ENCODE measurements around the gene COX8A.
"Not testable (repeated sequence)": the region's sequence is repeated elsewhere in the genome, so short reads cannot be mapped to it uniquely, and the experiment has no call there.

COX8A gene

DNA sequence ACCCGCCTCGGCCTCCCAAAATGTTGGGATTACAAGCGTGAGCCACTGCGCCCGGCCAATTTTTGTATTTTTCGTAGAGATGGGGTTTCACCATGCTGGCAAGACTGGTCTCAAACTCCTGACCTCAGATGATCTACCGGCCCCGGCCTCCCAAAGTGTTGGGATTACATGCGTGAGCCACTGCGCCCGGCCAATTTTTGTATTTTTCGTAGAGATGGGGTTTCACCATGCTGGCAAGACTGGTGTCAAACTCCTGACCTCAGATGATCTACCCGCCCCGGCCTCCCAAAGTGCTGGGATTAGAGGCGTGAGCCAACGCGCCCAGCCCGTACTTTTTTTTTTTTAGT, 535 bp upstream of the COX8A start:
- not testable (repeated sequence) for H3K27ac ChIP-seq (ENCODE audit: low read depth, low read length); H3K27me3 ChIP-seq (ENCODE audit: insufficient read depth, low read length); H3K4me3 ChIP-seq (ENCODE audit: low read length); H3K9ac ChIP-seq (ENCODE audit: low read depth, low read length); H3K9me3 ChIP-seq (ENCODE audit: insufficient read depth, low read depth, low read length); H3K36me3 ChIP-seq (ENCODE audit: insufficient read depth, low read length)
- 77% methylated on average over 18 of the region's 18 CpGs for WGBS
- peaks cover 14% of the 10 kb centered on the region for H3K4me1 ChIP-seq (ENCODE audit: insufficient read depth, low read length)

DNA sequence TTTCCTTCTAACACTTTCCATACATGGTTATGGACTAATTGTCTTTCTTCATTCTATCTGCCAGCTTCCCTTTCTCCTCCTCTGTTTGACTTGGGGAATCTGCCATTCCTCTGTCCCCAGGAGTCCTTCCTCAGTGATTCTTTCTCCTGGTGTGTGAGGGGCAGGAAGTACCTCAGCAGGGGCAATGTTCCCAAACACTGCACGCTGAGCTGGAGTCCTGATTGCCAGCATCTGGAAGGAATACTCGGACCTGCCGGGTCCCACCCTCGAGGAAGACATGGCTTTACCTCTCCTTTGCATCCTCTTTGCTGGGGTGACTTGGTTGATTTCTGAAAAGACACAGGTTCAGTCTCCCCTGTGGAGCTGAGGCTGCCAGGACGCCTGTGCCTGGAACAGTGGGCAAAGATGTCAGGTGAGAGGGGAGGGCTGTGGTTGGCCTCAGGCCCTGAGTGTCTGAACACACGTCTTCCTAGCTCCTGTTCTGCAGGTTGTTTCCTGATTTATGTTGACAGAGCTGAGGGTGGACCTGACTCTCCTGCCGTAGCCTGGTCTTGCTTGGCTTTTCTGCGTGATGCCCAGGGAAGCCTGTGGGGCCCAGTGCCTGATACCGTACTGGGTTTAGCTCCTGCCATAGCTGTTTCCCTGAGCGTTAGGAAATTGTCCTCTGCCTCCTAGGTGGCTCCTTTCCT, 4.3 kb downstream of the COX8A start:
- Histone ChIP-seq H3K9ac (ENCODE audit: low read depth, low read length) (peak overlapping the region; percentile 49; the same call in 1 of the 2 replicates), H3K4me1 (ENCODE audit: insufficient read depth, low read length) (peaks cover 20% of the 10 kb centered on the region), H3K4me3 (ENCODE audit: low read length) (no peak overlapping the region), H3K27ac (ENCODE audit: low read depth, low read length) (peak overlapping the region; percentile 79), H3K27me3 (ENCODE audit: insufficient read depth, low read length) (no peaks in the 10 kb centered on the region), H3K36me3 (ENCODE audit: insufficient read depth, low read length) (peaks cover 8% of the 10 kb centered on the region; the same call in 1 of the 2 replicates), H3K9me3 (ENCODE audit: insufficient read depth, low read depth, low read length) (no peaks in the 10 kb centered on the region)
- 60% methylated on average over 10 of the region's 10 CpGs for WGBS

DNA sequence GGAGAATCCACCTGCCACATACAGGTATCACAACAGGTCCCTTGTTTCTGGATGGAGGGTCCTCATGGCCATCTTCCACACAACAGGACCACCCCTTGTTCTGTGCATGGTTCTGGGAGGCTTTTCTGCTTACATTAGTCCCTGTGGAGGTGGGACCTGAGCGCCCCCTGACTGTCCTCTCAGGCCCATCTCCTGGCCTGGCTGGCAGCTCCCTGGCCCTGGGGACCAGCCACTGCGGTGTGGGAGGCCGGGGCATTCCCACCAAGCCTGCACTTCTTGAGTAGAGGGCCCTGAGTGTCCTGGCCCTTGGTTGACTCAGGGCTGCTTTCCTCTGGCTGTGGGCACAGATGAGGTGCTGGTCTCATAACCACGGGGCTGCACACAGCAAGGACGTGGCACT, 5.0 kb downstream of the COX8A start:
- H3K27ac ChIP-seq (ENCODE audit: low read depth, low read length), result no peak overlapping the region
- no peak overlapping the region for H3K4me3 ChIP-seq (ENCODE audit: low read length)
- H3K9ac ChIP-seq (ENCODE audit: low read depth, low read length), result no peak overlapping the region
- H3K27me3 ChIP-seq (ENCODE audit: insufficient read depth, low read length), result no peaks in the 10 kb centered on the region
- peaks cover 8% of the 10 kb centered on the region; the same call in 1 of the 2 replicates for H3K36me3 ChIP-seq (ENCODE audit: insufficient read depth, low read length)
- no peaks in the 10 kb centered on the region for H3K9me3 ChIP-seq (ENCODE audit: insufficient read depth, low read depth, low read length)
- 88% methylated on average over 5 of the region's 5 CpGs for WGBS
- peaks cover 20% of the 10 kb centered on the region for H3K4me1 ChIP-seq (ENCODE audit: insufficient read depth, low read length)

DNA sequence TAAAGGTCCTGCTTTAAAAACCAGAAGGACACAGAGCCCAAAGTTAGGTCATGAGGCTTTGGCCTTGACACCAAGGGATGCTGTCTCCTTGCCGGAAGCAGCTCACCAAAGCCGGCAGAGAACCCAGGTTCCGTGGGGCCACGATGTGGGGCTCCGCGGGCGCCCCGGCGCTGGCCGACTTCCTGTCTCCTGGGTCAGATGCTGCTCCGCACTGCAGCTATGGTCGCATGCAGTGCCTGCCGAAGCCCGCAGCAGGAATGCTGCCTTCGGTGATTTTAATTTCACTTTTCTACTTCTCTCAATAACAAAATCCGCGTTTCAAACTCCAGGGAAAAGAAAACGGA, 11.4 kb downstream of the COX8A start:
- peaks cover 27% of the 10 kb centered on the region for H3K36me3 ChIP-seq (ENCODE audit: insufficient read depth, low read length)
- 0 out of 2 replicates have a peak, but pooled peaks cover 5% of the 10 kb centered on the region for H3K4me1 ChIP-seq (ENCODE audit: insufficient read depth, low read length)
- H3K9ac ChIP-seq (ENCODE audit: low read depth, low read length), result peak overlapping the region; percentile 97
- WGBS, result 20% methylated on average over 18 of the region's 18 CpGs
- H3K9me3 ChIP-seq (ENCODE audit: insufficient read depth, low read depth, low read length), result no peaks in the 10 kb centered on the region
- peak overlapping the region; percentile 93 for H3K4me3 ChIP-seq (ENCODE audit: low read length)
- H3K27ac ChIP-seq (ENCODE audit: low read depth, low read length), result peak overlapping the region; percentile 99
- no peaks in the 10 kb centered on the region for H3K27me3 ChIP-seq (ENCODE audit: insufficient read depth, low read length)

DNA sequence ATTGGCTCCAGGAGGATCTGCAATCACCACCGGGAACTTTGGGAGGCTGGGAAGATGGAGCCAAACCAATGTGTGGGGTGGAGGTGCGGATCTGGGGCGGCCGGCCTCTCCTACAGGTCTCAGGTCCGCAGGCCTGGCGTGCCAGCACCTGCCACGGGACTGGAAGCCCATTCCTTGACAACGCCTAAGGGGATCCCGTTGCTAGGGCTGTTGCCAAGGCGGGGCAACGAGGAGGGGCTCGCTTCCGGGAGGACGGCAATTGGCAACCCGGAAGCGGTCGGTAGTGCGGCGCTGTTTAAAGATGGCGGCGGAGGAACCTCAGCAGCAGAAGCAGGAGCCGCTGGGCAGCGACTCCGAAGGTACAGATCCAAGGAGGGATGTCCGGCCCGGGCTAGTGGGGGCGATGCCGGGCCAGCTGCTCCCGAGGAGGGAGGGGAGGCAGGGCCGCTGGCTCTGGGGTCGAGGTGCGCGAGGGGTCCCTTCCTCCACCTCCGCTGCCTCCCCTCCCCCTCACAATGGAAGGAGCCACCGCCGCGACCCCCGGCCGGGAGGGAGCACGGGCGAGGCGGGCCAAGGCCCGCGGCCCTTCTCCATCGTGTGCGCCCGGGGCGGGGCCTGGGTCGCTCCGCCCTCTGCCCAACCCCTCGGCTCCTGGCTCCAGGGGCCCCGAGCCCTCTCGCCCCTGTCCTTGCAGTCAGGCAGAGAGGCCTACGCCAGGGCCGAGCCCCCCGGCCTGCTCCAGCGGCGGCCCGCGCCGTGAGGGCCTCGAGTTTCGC, 11.9 kb downstream of the COX8A start, which contains the start of gene OTUB1:
Gene OTUB1 (plus strand): TSS at position 283 of the 776 bp plus-strand sequence. CDS start 19 bp downstream, at position 302.
- peaks cover 32% of the 10 kb centered on the region for H3K36me3 ChIP-seq (ENCODE audit: insufficient read depth, low read length)
- no peaks in the 10 kb centered on the region for H3K9me3 ChIP-seq (ENCODE audit: insufficient read depth, low read depth, low read length)
- peak within 1 kb of the TSS; percentile 97 for H3K9ac ChIP-seq (ENCODE audit: low read depth, low read length)
- under 1% methylated on average over 63 of the region's 63 CpGs for WGBS
- no peaks in the 10 kb centered on the region for H3K27me3 ChIP-seq (ENCODE audit: insufficient read depth, low read length)
- H3K4me3 ChIP-seq (ENCODE audit: low read length), result peak within 1 kb of the TSS; percentile 93
- H3K27ac ChIP-seq (ENCODE audit: low read depth, low read length), result peak within 1 kb of the TSS; percentile 99
- H3K4me1 ChIP-seq (ENCODE audit: insufficient read depth, low read length), result 0 out of 2 replicates have a peak, but pooled peaks cover 5% of the 10 kb centered on the region

DNA sequence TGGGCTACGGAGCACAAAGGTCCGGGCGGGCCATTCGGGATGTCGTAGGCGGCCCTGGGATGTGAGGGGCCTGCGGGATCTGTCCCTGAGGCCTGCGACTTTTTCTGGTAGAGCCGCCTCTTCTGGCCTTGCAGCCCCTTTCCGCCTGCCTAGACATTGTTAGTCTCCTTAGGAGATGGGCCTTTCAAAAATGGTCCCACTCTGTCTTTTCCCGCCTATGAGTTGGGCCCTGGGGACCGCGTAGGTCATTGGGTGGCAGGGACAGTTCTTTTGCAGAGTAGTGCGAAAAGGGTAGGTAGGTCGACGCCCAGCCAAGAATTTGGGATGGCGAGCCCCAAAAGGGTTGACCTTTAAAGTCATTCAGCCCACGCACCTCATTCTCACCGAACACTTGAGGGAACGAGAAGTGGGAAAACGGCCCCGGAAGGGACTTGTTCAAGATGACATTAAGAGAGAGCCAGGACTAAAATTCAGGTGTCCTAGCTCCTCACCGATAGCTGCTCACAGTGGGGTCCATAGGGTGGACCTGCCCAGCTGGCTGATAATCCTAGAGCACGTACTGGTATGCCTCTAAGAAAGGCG, 12.6 kb downstream of the COX8A start:
- Histone ChIP-seq H3K9me3 (ENCODE audit: insufficient read depth, low read depth, low read length) (no peaks in the 10 kb centered on the region), H3K9ac (ENCODE audit: low read depth, low read length) (peak overlapping the region; percentile 97), H3K27ac (ENCODE audit: low read depth, low read length) (peak overlapping the region; percentile 99), H3K4me3 (ENCODE audit: low read length) (peak overlapping the region; percentile 93), H3K27me3 (ENCODE audit: insufficient read depth, low read length) (no peaks in the 10 kb centered on the region), H3K36me3 (ENCODE audit: insufficient read depth, low read length) (peaks cover 35% of the 10 kb centered on the region), H3K4me1 (ENCODE audit: insufficient read depth, low read length) (0 out of 2 replicates have a peak, but pooled peaks cover 5% of the 10 kb centered on the region)
- 35% methylated on average over 25 of the region's 25 CpGs for WGBS

DNA sequence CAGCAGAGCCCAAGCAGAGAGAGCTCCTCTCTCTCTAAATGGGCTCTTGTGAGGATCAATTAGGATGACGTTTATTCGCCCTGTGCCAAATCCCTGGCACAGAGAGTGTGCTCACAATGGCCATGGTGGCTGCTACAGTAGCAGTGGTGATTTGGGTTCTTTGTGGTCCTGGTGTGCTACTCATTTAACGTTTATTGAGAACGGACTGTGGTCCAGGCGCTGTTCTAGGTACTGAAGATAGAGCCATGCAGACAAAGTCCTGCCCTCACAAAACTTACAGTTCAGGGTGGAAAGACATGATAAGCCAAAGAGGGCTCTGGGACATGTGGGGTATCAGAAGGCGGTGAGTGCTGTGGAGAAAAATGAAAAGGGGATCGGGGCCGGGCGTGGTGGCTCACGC, 17.1 kb downstream of the COX8A start:
- 94% methylated on average over 10 of the region's 10 CpGs for WGBS
- Histone ChIP-seq H3K36me3 (ENCODE audit: insufficient read depth, low read length) (peaks cover 68% of the 10 kb centered on the region), H3K9ac (ENCODE audit: low read depth, low read length) (no peak overlapping the region), H3K4me1 (ENCODE audit: insufficient read depth, low read length) (no peaks in the 10 kb centered on the region), H3K9me3 (ENCODE audit: insufficient read depth, low read depth, low read length) (no peaks in the 10 kb centered on the region), H3K27ac (ENCODE audit: low read depth, low read length) (no peak overlapping the region), H3K27me3 (ENCODE audit: insufficient read depth, low read length) (no peaks in the 10 kb centered on the region), H3K4me3 (ENCODE audit: low read length) (no peak overlapping the region)

DNA sequence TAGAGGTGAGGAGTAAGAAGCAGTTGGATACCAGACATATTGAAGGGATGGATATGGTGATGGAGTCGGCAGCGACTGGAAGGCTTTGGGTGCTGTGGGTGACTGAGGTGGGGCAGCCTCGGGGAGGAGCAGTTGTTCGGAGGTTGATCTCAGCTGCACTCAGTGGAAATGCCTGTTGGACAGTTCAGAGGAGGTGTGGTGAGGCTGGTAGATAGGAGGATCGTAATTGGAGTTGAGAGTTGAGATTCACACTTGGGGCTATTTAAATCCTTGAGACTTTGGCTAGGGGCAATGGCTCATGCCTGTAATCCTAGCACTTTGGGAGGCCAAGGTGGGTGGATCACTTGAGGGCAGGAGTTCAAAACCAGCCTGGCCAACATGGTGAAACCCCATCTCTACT, 18.7 kb downstream of the COX8A start:
- Histone ChIP-seq H3K9ac (ENCODE audit: low read depth, low read length) (no peak overlapping the region), H3K27ac (ENCODE audit: low read depth, low read length) (no peak overlapping the region), H3K4me1 (ENCODE audit: insufficient read depth, low read length) (peaks cover 2% of the 10 kb centered on the region; the same call in 1 of the 2 replicates), H3K4me3 (ENCODE audit: low read length) (no peak overlapping the region), H3K9me3 (ENCODE audit: insufficient read depth, low read depth, low read length) (no peaks in the 10 kb centered on the region), H3K27me3 (ENCODE audit: insufficient read depth, low read length) (no peaks in the 10 kb centered on the region), H3K36me3 (ENCODE audit: insufficient read depth, low read length) (peaks cover 81% of the 10 kb centered on the region)
- 94% methylated on average over 5 of the region's 5 CpGs for WGBS

DNA sequence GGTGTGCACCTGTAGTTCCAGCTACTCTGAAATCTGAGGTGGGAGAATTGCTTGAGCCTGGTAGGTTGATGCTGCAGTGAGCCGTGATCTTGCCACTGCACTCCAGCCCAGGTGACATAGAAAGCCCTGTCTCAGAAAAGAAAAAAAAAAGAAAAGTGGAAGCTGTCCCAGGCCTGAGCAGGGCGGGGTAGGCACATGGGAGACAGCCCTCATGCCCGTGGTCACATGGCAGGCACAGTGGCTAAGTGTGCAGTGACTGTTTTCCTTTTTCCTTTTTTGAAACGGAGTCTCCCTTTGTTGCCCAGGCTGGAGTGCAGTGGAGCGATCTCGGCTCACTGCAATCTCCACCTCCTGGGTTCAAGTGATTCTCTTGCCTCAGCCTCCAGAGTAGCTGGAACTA, 19.6 kb downstream of the COX8A start:
- Histone ChIP-seq H3K4me3 (ENCODE audit: low read length) (no peak overlapping the region), H3K4me1 (ENCODE audit: insufficient read depth, low read length) (peaks cover 7% of the 10 kb centered on the region; the same call in 1 of the 2 replicates), H3K9ac (ENCODE audit: low read depth, low read length) (no peak overlapping the region), H3K27ac (ENCODE audit: low read depth, low read length) (no peak overlapping the region), H3K36me3 (ENCODE audit: insufficient read depth, low read length) (peaks cover 72% of the 10 kb centered on the region), H3K27me3 (ENCODE audit: insufficient read depth, low read length) (no peaks in the 10 kb centered on the region), H3K9me3 (ENCODE audit: insufficient read depth, low read depth, low read length) (no peaks in the 10 kb centered on the region)
- WGBS, result 93% methylated on average over 6 of the region's 6 CpGs

DNA sequence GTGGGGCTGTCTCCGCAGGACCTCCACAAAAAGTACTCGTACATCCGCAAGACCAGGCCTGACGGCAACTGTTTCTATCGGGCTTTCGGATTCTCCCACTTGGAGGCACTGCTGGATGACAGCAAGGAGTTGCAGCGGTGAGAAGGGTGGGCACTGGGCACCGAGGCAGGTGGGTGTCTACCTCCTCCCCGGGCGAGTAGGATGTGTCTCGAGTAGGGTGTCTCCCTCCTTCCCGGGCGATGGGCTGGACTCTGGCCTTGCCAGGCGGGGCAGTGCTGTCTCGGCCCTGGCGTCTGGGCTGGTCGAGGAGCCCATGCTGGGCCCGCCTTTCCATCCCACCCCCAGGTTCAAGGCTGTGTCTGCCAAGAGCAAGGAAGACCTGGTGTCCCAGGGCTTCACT, 22.1 kb downstream of the COX8A start:
- Histone ChIP-seq H3K9me3 (ENCODE audit: insufficient read depth, low read depth, low read length) (no peaks in the 10 kb centered on the region), H3K9ac (ENCODE audit: low read depth, low read length) (no peak overlapping the region), H3K36me3 (ENCODE audit: insufficient read depth, low read length) (peaks cover 49% of the 10 kb centered on the region), H3K4me1 (ENCODE audit: insufficient read depth, low read length) (peaks cover 7% of the 10 kb centered on the region; the same call in 1 of the 2 replicates), H3K27ac (ENCODE audit: low read depth, low read length) (no peak overlapping the region), H3K4me3 (ENCODE audit: low read length) (no peak overlapping the region), H3K27me3 (ENCODE audit: insufficient read depth, low read length) (peaks cover 16% of the 10 kb centered on the region)
- WGBS, result 94% methylated on average over 18 of the region's 18 CpGs

DNA sequence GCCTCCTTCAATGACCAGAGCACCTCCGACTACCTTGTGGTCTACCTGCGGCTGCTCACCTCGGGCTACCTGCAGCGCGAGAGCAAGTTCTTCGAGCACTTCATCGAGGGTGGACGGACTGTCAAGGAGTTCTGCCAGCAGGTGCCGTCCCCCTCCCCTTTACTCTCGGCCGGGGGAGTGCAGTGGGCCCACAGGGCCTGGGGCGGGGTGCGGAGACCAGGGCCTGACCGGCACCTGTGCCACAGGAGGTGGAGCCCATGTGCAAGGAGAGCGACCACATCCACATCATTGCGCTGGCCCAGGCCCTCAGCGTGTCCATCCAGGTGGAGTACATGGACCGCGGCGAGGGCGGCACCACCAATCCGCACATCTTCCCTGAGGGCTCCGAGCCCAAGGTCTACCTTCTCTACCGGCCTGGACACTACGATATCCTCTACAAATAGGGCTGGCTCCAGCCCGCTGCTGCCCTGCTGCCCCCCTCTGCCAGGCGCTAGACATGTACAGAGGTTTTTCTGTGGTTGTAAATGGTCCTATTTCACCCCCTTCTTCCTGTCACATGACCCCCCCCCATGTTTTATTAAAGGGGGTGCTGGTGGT, 22.8 kb downstream of the COX8A start:
- Histone ChIP-seq H3K9ac (ENCODE audit: low read depth, low read length) (no peak overlapping the region), H3K9me3 (ENCODE audit: insufficient read depth, low read depth, low read length) (no peaks in the 10 kb centered on the region), H3K4me1 (ENCODE audit: insufficient read depth, low read length) (peaks cover 7% of the 10 kb centered on the region; the same call in 1 of the 2 replicates)

More for the DNA sequence above, 22.8 kb downstream of the COX8A start:
- WGBS, result 96% methylated on average over 26 of the region's 27 CpGs
- peaks cover 20% of the 10 kb centered on the region for H3K27me3 ChIP-seq (ENCODE audit: insufficient read depth, low read length)
- H3K27ac ChIP-seq (ENCODE audit: low read depth, low read length), result no peak overlapping the region
- H3K36me3 ChIP-seq (ENCODE audit: insufficient read depth, low read length), result peaks cover 48% of the 10 kb centered on the region
- no peak overlapping the region for H3K4me3 ChIP-seq (ENCODE audit: low read length)

Data from HUES64 (cell line).